Activated T-helper 9 cell treated with anti-CD3 and anti-CD28 coated beads, Interleukin-2, amount 50 U/mL, for 16 hours (primary cell): Measurements from ENCODE around the gene MRPL42.
A peak's percentile ranks its signal among the peaks of the same experiment; 100 is the strongest.
"Not testable (repeated sequence)": the region's sequence is repeated elsewhere in the genome, so short reads cannot be mapped to it uniquely, and the experiment has no call there.

Source experiments
- DNase-seq: peaks from one replicate; pipeline ENCODE4 v3.0.0-alpha.2; 2020; ENCODE audit warnings: low read depth

Gene MRPL42

GRCh38 chr12:93467351-93468007, at the start of gene MRPL42:
TSS of gene MRPL42 (plus strand) at chr12:93467514. CDS start at chr12:93469286, 1,772 bp downstream.
- DNase-seq, result peak; percentile 84

- no peak for DNase-seq
Observed at GRCh38 chr12:93417967-93418480, 49.3 kb upstream of the MRPL42 start.

- no peak for DNase-seq
Observed at GRCh38 chr12:93419388-93420034, 47.8 kb upstream of the MRPL42 start.

- DNase-seq, result no peak
Observed at GRCh38 chr12:93422050-93422449, 45.3 kb upstream of the MRPL42 start.

GRCh38 chr12:93425736-93426411, 41.4 kb upstream of the MRPL42 start:
- DNase-seq, result no peak

- DNase-seq, result no peak
Observed at GRCh38 chr12:93426412-93426805, 40.9 kb upstream of the MRPL42 start.

GRCh38 chr12:93427779-93428564, 39.3 kb upstream of the MRPL42 start:
- DNase-seq, result no peak

- no peak for DNase-seq
Observed at GRCh38 chr12:93429448-93429847, 37.9 kb upstream of the MRPL42 start.

- DNase-seq, result no peak
Observed at GRCh38 chr12:93429852-93430251, 37.5 kb upstream of the MRPL42 start.

GRCh38 chr12:93430280-93430679, 37.0 kb upstream of the MRPL42 start:
- DNase-seq, result no peak

GRCh38 chr12:93432031-93432430, 35.3 kb upstream of the MRPL42 start:
- not testable (repeated sequence) for DNase-seq

- no peak for DNase-seq
Observed at GRCh38 chr12:93434256-93434865, 33.0 kb upstream of the MRPL42 start.

GRCh38 chr12:93438266-93439050, 28.9 kb upstream of the MRPL42 start:
- no peak for DNase-seq

GRCh38 chr12:93440043-93440835, 27.1 kb upstream of the MRPL42 start:
- DNase-seq, result no peak

- DNase-seq, result peak; percentile 20
Observed at GRCh38 chr12:93441081-93441616, 26.2 kb upstream of the MRPL42 start.

GRCh38 chr12:93441617-93442410, 25.5 kb upstream of the MRPL42 start, which contains the start of gene UBE2N:
TSS of gene UBE2N (minus strand) at chr12:93441947. CDS start at chr12:93441884, 63 bp downstream.
- DNase-seq, result peak; percentile 96

- no peak for DNase-seq
Observed at GRCh38 chr12:93442411-93443340, 24.6 kb upstream of the MRPL42 start.

GRCh38 chr12:93443576-93443975, 23.7 kb upstream of the MRPL42 start:
- DNase-seq, result no peak
